ENCODE results near the gene ADAMTS12.

Gene ADAMTS12

DNA sequence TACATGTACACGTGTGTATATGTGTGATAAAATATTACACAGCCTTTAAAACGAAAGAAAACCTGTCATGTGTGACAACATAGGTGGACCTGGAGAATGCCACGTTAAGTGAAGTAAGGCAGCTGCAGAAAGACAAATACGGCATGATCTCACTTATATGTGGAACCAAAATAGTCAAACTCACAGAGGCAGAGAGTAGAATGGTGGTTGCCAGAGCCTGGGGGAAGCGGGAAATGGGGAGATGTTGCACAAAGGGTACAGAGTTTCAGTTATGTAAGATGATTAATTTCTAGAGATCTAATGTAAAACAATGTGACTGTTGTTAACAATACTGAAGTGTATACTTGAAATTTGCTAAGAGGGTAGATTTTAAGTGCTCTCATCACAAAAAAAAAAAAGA lies 34.8 kb downstream of the ADAMTS12 start:
- no peak for DNase-seq (ENCODE audit: low spot score)
- Histone ChIP-seq H3K27me3 (ENCODE audit: insufficient read depth, poor library complexity, severe bottlenecking) (peaks cover 4% of the 10 kb centered on the region), H3K27ac (ENCODE audit: poor library complexity, severe bottlenecking) (no peak overlapping the region), H3K4me3 (ENCODE audit: severe bottlenecking) (no peak overlapping the region), H3K36me3 (ENCODE audit: low read depth) (no peaks in the 10 kb centered on the region), H3K9me3 (ENCODE audit: severe bottlenecking) (no peaks in the 10 kb centered on the region), H3K4me1 (ENCODE audit: insufficient read depth, poor library complexity, severe bottlenecking) (no peaks in the 10 kb centered on the region)
- TF ChIP-seq, protein P1, sequence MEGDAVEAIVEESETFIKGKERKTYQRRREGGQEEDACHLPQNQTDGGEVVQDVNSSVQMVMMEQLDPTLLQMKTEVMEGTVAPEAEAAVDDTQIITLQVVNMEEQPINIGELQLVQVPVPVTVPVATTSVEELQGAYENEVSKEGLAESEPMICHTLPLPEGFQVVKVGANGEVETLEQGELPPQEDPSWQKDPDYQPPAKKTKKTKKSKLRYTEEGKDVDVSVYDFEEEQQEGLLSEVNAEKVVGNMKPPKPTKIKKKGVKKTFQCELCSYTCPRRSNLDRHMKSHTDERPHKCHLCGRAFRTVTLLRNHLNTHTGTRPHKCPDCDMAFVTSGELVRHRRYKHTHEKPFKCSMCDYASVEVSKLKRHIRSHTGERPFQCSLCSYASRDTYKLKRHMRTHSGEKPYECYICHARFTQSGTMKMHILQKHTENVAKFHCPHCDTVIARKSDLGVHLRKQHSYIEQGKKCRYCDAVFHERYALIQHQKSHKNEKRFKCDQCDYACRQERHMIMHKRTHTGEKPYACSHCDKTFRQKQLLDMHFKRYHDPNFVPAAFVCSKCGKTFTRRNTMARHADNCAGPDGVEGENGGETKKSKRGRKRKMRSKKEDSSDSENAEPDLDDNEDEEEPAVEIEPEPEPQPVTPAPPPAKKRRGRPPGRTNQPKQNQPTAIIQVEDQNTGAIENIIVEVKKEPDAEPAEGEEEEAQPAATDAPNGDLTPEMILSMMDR (IDR thresholded peaks at IDR 0.05; ENCODE audit: poor library complexity, severe bottlenecking): no peak
- ATAC-seq (ENCODE audit: low read depth): no peak

- H3K9me3 ChIP-seq (ENCODE audit: severe bottlenecking): no peaks in the 10 kb centered on the region
- no peak for DNase-seq (ENCODE audit: low spot score)
- no peak overlapping the region for H3K27ac ChIP-seq (ENCODE audit: poor library complexity, severe bottlenecking)
- H3K4me1 ChIP-seq (ENCODE audit: insufficient read depth, poor library complexity, severe bottlenecking): peaks cover 2% of the 10 kb centered on the region
- H3K4me3 ChIP-seq (ENCODE audit: severe bottlenecking): no peak overlapping the region
- ATAC-seq (ENCODE audit: low read depth): 0 out of 3 replicates have a peak, but pooled peaks have one; percentile 14
- TF ChIP-seq, protein P1 (IDR thresholded peaks at IDR 0.05; ENCODE audit: poor library complexity, severe bottlenecking): no peak
- H3K27me3 ChIP-seq (ENCODE audit: insufficient read depth, poor library complexity, severe bottlenecking): no peaks in the 10 kb centered on the region
- no peaks in the 10 kb centered on the region for H3K36me3 ChIP-seq (ENCODE audit: low read depth)
Observed at GRCh38 chr5:33855396-33855795, 36.4 kb downstream of the ADAMTS12 start.

DNA sequence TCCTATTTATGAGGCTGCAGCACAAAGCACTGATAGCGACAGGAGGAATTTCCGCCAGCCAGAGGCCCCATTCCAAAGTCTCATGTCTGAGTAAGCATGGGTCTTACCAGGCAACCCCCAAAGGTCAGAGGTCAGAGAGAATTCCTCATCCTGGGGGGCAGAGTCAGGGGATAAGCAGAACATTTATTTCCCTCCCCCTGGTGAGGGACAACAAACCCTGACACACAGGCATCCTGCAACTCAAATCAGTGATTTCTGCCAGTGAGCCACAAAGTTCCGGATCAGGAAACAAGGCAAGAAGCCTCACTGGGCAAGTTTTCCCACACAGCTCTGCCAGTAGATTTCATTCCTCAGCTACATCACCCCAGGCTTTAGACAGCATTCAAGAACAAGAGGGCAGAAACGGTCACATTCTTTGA lies 37.0 kb downstream of the ADAMTS12 start:
- ATAC-seq (ENCODE audit: low read depth) (no peak), DNase-seq (ENCODE audit: low spot score) (no peak)
- Histone ChIP-seq H3K9me3 (ENCODE audit: severe bottlenecking) (no peaks in the 10 kb centered on the region), H3K36me3 (ENCODE audit: low read depth) (no peaks in the 10 kb centered on the region), H3K27me3 (ENCODE audit: insufficient read depth, poor library complexity, severe bottlenecking) (no peaks in the 10 kb centered on the region), H3K27ac (ENCODE audit: poor library complexity, severe bottlenecking) (no peak overlapping the region), H3K4me3 (ENCODE audit: severe bottlenecking) (no peak overlapping the region), H3K4me1 (ENCODE audit: insufficient read depth, poor library complexity, severe bottlenecking) (peaks cover 8% of the 10 kb centered on the region)
- TF ChIP-seq, protein P1 (IDR thresholded peaks at IDR 0.05; ENCODE audit: poor library complexity, severe bottlenecking): no peak

- H3K27me3 ChIP-seq (ENCODE audit: insufficient read depth, poor library complexity, severe bottlenecking): no peaks in the 10 kb centered on the region
- no peaks in the 10 kb centered on the region for H3K36me3 ChIP-seq (ENCODE audit: low read depth)
- no peaks in the 10 kb centered on the region for H3K9me3 ChIP-seq (ENCODE audit: severe bottlenecking)
- H3K4me3 ChIP-seq (ENCODE audit: severe bottlenecking): no peak overlapping the region
- TF ChIP-seq, protein P1 (IDR thresholded peaks at IDR 0.05; ENCODE audit: poor library complexity, severe bottlenecking): no peak
- DNase-seq (ENCODE audit: low spot score) (no peak), ATAC-seq (ENCODE audit: low read depth) (no peak)
- H3K27ac ChIP-seq (ENCODE audit: poor library complexity, severe bottlenecking): no peak overlapping the region
- peaks cover 9% of the 10 kb centered on the region for H3K4me1 ChIP-seq (ENCODE audit: insufficient read depth, poor library complexity, severe bottlenecking)
Observed at GRCh38 chr5:33852837-33853236, 39.0 kb downstream of the ADAMTS12 start.

DNA sequence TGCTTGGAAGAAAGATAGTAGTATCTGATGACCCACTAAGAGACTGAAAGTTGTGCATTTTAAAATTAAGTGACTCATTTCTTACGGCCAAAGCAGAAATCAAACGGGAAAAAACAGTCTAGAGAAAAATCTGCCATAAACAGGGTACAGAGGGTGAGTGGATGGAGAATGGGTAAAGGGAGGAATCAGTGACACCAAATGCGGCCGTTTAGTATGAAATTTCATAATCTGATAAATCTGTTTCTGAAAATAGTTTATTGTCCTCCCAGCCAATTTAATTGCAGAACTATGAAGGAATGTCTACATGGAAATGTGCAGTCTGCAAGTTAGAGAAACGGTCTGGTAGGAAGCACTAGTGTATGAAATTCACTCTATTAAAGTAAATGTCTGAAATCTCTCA lies 39.5 kb downstream of the ADAMTS12 start:
- H3K27me3 ChIP-seq (ENCODE audit: insufficient read depth, poor library complexity, severe bottlenecking): no peaks in the 10 kb centered on the region
- ATAC-seq (ENCODE audit: low read depth) (no peak), DNase-seq (ENCODE audit: low spot score) (no peak)
- H3K27ac ChIP-seq (ENCODE audit: poor library complexity, severe bottlenecking): no peak overlapping the region
- no peaks in the 10 kb centered on the region for H3K9me3 ChIP-seq (ENCODE audit: severe bottlenecking)
- no peaks in the 10 kb centered on the region for H3K36me3 ChIP-seq (ENCODE audit: low read depth)
- H3K4me1 ChIP-seq (ENCODE audit: insufficient read depth, poor library complexity, severe bottlenecking): peaks cover 9% of the 10 kb centered on the region
- TF ChIP-seq, protein P1 (IDR thresholded peaks at IDR 0.05; ENCODE audit: poor library complexity, severe bottlenecking): no peak
- H3K4me3 ChIP-seq (ENCODE audit: severe bottlenecking): no peak overlapping the region

All from RWPE2 (cell line).